Endothelial cell of umbilical vein (primary cell): ENCODE measurements around the gene GLOD5. TPM values are rescaled to one million over a fixed set of nuclear protein-coding genes. Genes with fewer than 3 reads are reported as not detected.

Experiments
- BruUV-seq: library from RNA; stranded (reverse); fragments of 400-500 nt; replicated peaks from 2 replicates; lab custom pipeline; 2021; lab: Mats Ljungman, UMichigan
- CTCF ChIA-PET: fragments of 300-600, 350-600 bp; sonication (Branson Sonifier 250); formaldehyde crosslinking; loops from one replicate; lab custom pipeline; 2021; ENCODE audit warnings: antibody characterized with exemption, inconsistent platforms; lab: Charles Lee
- POLR2A ChIA-PET: fragments of 300-600, 350-600 bp; sonication (Branson Sonifier 250); formaldehyde crosslinking; loops from one replicate; lab custom pipeline; 2021; ENCODE audit warnings: antibody characterized with exemption, inconsistent platforms; lab: Charles Lee
- DNase-seq: peaks from one replicate; pipeline ENCODE4 v3.0.0-alpha.2; 2011; ENCODE audit warnings: low read depth, low spot score
- FAIRE-seq: peaks from 2 replicates; lab custom pipeline; 2011; peaks lifted over from hg19 to GRCh38; lab: Jason Lieb, UNC
- H2AFZ ChIP-seq: 2 replicates; pipeline ENCODE4 v1.6.0; 2012; ENCODE audit warnings: low read depth, low read length, control low read depth, inconsistent platforms
- H3K27ac ChIP-seq: 2 replicates; pipeline ENCODE4 v1.5.1; 2011; ENCODE audit warnings: low read depth, mild to moderate bottlenecking, control low read depth, low read length, moderate library complexity; ENCODE audit not compliant: insufficient read depth
- H3K27me3 ChIP-seq, 2 experiments: 2 replicates each; pipeline versions ENCODE4 v1.6.0 to v1.6.1; 2011; ENCODE audit warnings: low read length in 2 of 2, mixed read lengths in 1 of 2; ENCODE audit not compliant: control insufficient read depth in 2 of 2, insufficient read depth in 2 of 2
- H3K36me3 ChIP-seq, 2 experiments: 2 replicates in 1 of 2; 3 replicates in 1 of 2; pipeline ENCODE4 v1.5.1; 2011; ENCODE audit warnings: low read length in 2 of 2, mild to moderate bottlenecking in 1 of 2, moderate library complexity in 1 of 2; ENCODE audit not compliant: control insufficient read depth in 2 of 2, insufficient read depth in 2 of 2; ENCODE audit errors: extremely low read depth in 1 of 2
- H3K4me1 ChIP-seq: 3 replicates; pipeline ENCODE4 v1.5.1; 2011; ENCODE audit warnings: mild to moderate bottlenecking, low read length; ENCODE audit not compliant: control insufficient read depth, insufficient read depth; ENCODE audit errors: extremely low read depth
- H3K4me2 ChIP-seq: 2 replicates; pipeline ENCODE4 v1.6.1; 2011; ENCODE audit warnings: low read length, control low read depth, mixed read lengths; ENCODE audit not compliant: insufficient read depth
- H3K4me3 ChIP-seq, 3 experiments: fragments of 200-600 bp in 1 of 3; sonication (generic), shearing (Covaris generic) in 1 of 3; replicated peaks in 1 of 3; 2 replicates each; pipeline ENCODE4 v1.5.1; 2011 to 2016; ENCODE audit warnings: control low read depth in 3 of 3, low read length in 3 of 3, mild to moderate bottlenecking in 2 of 3, inconsistent platforms in 1 of 3, low read depth in 1 of 3, moderate library complexity in 1 of 3; ENCODE audit not compliant: insufficient read depth in 1 of 3
- H3K79me2 ChIP-seq: 2 replicates; pipeline ENCODE4 v1.6.0; 2012; ENCODE audit warnings: low read length, inconsistent platforms; ENCODE audit not compliant: control insufficient read depth, insufficient read depth
- H3K9ac ChIP-seq: replicated peaks from 2 replicates; pipeline ENCODE3; 2011; ENCODE audit warnings: low read length, control low read depth; ENCODE audit not compliant: insufficient read depth; ENCODE audit errors: extremely low read depth
- H3K9me1 ChIP-seq: replicated peaks from 3 replicates; pipeline ENCODE4 v1.6.0; 2011; ENCODE audit warnings: mild to moderate bottlenecking, low read length; ENCODE audit not compliant: control insufficient read depth, insufficient read depth; ENCODE audit errors: extremely low read depth
- H3K9me3 ChIP-seq: replicated peaks from 2 replicates; pipeline ENCODE4 v1.5.1; 2012; ENCODE audit warnings: low read length, inconsistent platforms; ENCODE audit not compliant: control insufficient read depth, insufficient read depth
- H4K20me1 ChIP-seq: replicated peaks from 2 replicates; pipeline ENCODE3; 2011; ENCODE audit warnings: mild to moderate bottlenecking, low read length; ENCODE audit not compliant: control insufficient read depth, insufficient read depth; ENCODE audit errors: extremely low read depth
- CTCF ChIP-seq, 2 donors: IDR thresholded peaks; 1 replicate in 1 of 2; 2 replicates in 1 of 2; pipeline ENCODE4 v1.5.1; 2011; ENCODE audit warnings: low read length in 2 of 2, mild to moderate bottlenecking in 2 of 2, moderate library complexity in 2 of 2, control low read depth in 1 of 2, inconsistent platforms in 1 of 2, low read depth in 1 of 2; ENCODE audit not compliant: insufficient read depth in 1 of 2; ENCODE audit errors: extremely low read depth in 1 of 2
- EZH2 ChIP-seq: IDR thresholded peaks from 2 replicates; pipeline ENCODE4 v1.6.1; 2012; ENCODE audit warnings: borderline replicate concordance, low read depth, mild to moderate bottlenecking, moderate library complexity, low read length, inconsistent platforms; ENCODE audit not compliant: severe bottlenecking
- FOS ChIP-seq: IDR thresholded peaks from 2 replicates; pipeline ENCODE4 v1.6.1; 2011; ENCODE audit warnings: mild to moderate bottlenecking, low read length, moderate library complexity, borderline replicate concordance; ENCODE audit not compliant: insufficient read depth
- GATA2 ChIP-seq: IDR thresholded peaks from 2 replicates; pipeline ENCODE4 v1.7.0; 2011; ENCODE audit warnings: low read depth, mild to moderate bottlenecking, moderate library complexity, mixed read lengths, low read length; ENCODE audit not compliant: insufficient read length, insufficient read depth
- JUN ChIP-seq: IDR thresholded peaks from 2 replicates; pipeline ENCODE4 v1.6.1; 2011; ENCODE audit warnings: borderline replicate concordance, low read depth; ENCODE audit not compliant: insufficient read length, insufficient read depth
- MAX ChIP-seq: IDR thresholded peaks from 2 replicates; pipeline ENCODE4 v1.6.1; 2011; ENCODE audit not compliant: insufficient read depth, insufficient read length
- MYC ChIP-seq: IDR thresholded peaks from one replicate; pipeline ENCODE4 v1.6.1; 2011; ENCODE audit warnings: mild to moderate bottlenecking, low read depth, low read length
- POLR2A ChIP-seq: IDR thresholded peaks from 2 replicates; pipeline ENCODE4 v1.6.1; 2012; ENCODE audit warnings: low read depth, mild to moderate bottlenecking, control low read depth, low read length
- POLR2AphosphoS5 ChIP-seq: IDR thresholded peaks from 2 replicates; pipeline ENCODE4 v1.6.1; 2012; ENCODE audit warnings: low read depth, mild to moderate bottlenecking, control low read depth, low read length, moderate library complexity; ENCODE audit not compliant: insufficient read depth
- dilution Hi-C: fragments of 300-500 bp; cut with MboI; formaldehyde crosslinking; loops from one replicate; pipeline ENCODE4 v1.15.0; 2019; ENCODE audit warnings: low sequenced_read_pairs; ENCODE audit not compliant: extremely low pct_ligation_motif_present
- intact Hi-C: fragments of 100-400 bp; cut with micrococcal nuclease; formaldehyde crosslinking; loops from one replicate; pipeline ENCODE4 v1.10.0; 2022
- polyA plus RNA-seq, 4 experiments: library from polyadenylated mRNA; depleted of rRNA in 3 of 4; stranded (reverse) in 3 of 4; unstranded in 1 of 4; fragments of >200 nt; gene quantifications; 2 replicates each; pipeline versions ENCODE4 v1.2.1 to v1.2.3, GENCODE V29; 2011 to 2012; ENCODE audit warnings: missing spikeins in 1 of 4
- total RNA-seq: library from RNA; stranded (reverse); gene quantifications from 2 replicates; pipeline ENCODE4 v1.2.3, GENCODE V29; 2021

Gene GLOD5
- total and polyA plus RNA-seq, 2 donors (not counting 3 experiments of a cell fraction or from before 2014, with no cell fraction given) = not detected

GRCh38 chrX:48736878-48737212, 24.7 kb upstream of the GLOD5 start:
- TF ChIP-seq FOS (no peak), CTCF (IDR thresholded peaks at IDR 0.05; ENCODE audit: extremely low read depth in 1 of 2, insufficient read depth in 1 of 2, low read depth in 1 of 2, low read length in 2 of 2) (no peak), MYC (no peak), GATA2 (no peak), JUN (no peak), POLR2A (no peak), POLR2AphosphoS5 (no peak), MAX (no peak), EZH2 (no peak)
- FAIRE-seq = no peak
- H3K9me3 ChIP-seq = no peaks in the 10 kb centered on the region
- intact Hi-C loops = loop anchor here (1.0 to 2.0 kb wide), 4 partner anchors 41 to 160 kb away; partner anchors contain the start of genes PQBP1, SUV39H1 and TIMM17B
- peak overlapping the region; percentile 22 for H3K4me2 ChIP-seq
- H4K20me1 ChIP-seq = no peaks in the 10 kb centered on the region
- H3K4me3 ChIP-seq = no peak overlapping the region
- H3K36me3 ChIP-seq = no peaks in the 10 kb centered on the region
- H3K9ac ChIP-seq = no peak overlapping the region
- no peaks in the 10 kb centered on the region for H3K27me3 ChIP-seq
- H3K9me1 ChIP-seq = no peaks in the 10 kb centered on the region
- dilution Hi-C loops = no loop called here
- H3K79me2 ChIP-seq = no peaks in the 10 kb centered on the region
- BruUV-seq = no TSS peak
- CTCF ChIA-PET = interaction anchor here (1.0 kb wide), 1 partner anchor 88 kb away, joined by 3 read pairs; no protein-coding TSS in a partner anchor
- H3K4me1 ChIP-seq = peaks cover 3% of the 10 kb centered on the region
- H3K27ac ChIP-seq = no peak overlapping the region
- POLR2A ChIA-PET = interaction anchor here (0.8 to 1.4 kb wide), 2 partner anchors 65 to 222 kb away, joined by 3 to 5 read pairs; partner anchors contain the start of gene HDAC6
- H2AFZ ChIP-seq = peak overlapping the region; percentile 62
- DNase-seq = no peak
